NOMO-1 (cell line): Measurements from ENCODE around the gene BCAP29.
"Not testable (repeated sequence)": the region's sequence is repeated elsewhere in the genome, so short reads cannot be mapped to it uniquely, and the experiment has no call there.

Source experiments
- DNase-seq, 2 experiments: peaks; one replicate each; lab custom pipeline; 2025; ENCODE audit not compliant: unreplicated experiment in 2 of 2; lab: John Stamatoyannopoulos, UW

The BCAP29 gene

GRCh38 chr7:107615910-107616680, 36.0 kb downstream of the BCAP29 start:
- no peak for DNase-seq

- peak; percentile 6 to 69 for DNase-seq
Measured at GRCh38 chr7:107622429-107622828, 42.4 kb downstream of the BCAP29 start.

- no peak for DNase-seq
Measured at GRCh38 chr7:107622894-107623293, 42.8 kb downstream of the BCAP29 start.

GRCh38 chr7:107627002-107627401, 47.0 kb downstream of the BCAP29 start:
- DNase-seq, result no peak

GRCh38 chr7:107628461-107629064, 48.5 kb downstream of the BCAP29 start:
- DNase-seq, result peak; percentile 26 to 34

- DNase-seq, result no peak
Measured at GRCh38 chr7:107630342-107630741, 50.3 kb downstream of the BCAP29 start.

- no peak for DNase-seq
Measured at GRCh38 chr7:107631588-107632491, 51.8 kb downstream of the BCAP29 start.

- DNase-seq, result no peak
Measured at GRCh38 chr7:107632492-107632865, 52.4 kb downstream of the BCAP29 start.

- peak; percentile 35 to 38 for DNase-seq
Measured at GRCh38 chr7:107638594-107638993, 58.5 kb downstream of the BCAP29 start.

GRCh38 chr7:107639070-107639469, 59.0 kb downstream of the BCAP29 start:
- not testable (repeated sequence) for DNase-seq

GRCh38 chr7:107641676-107642075, 61.6 kb downstream of the BCAP29 start:
- DNase-seq, result no peak

- DNase-seq, result no peak
Measured at GRCh38 chr7:107642501-107642900, 62.5 kb downstream of the BCAP29 start.

GRCh38 chr7:107643407-107643806, 63.4 kb downstream of the BCAP29 start:
- no peak for DNase-seq

GRCh38 chr7:107643938-107644308, 63.9 kb downstream of the BCAP29 start:
- peak in 1 of 2 experiments; percentile 3 for DNase-seq

- DNase-seq, result no peak
Measured at GRCh38 chr7:107644309-107644974, 64.4 kb downstream of the BCAP29 start.

- no peak for DNase-seq
Measured at GRCh38 chr7:107652642-107653041, 72.6 kb downstream of the BCAP29 start.

GRCh38 chr7:107658467-107658866, 78.4 kb downstream of the BCAP29 start:
- no peak for DNase-seq

GRCh38 chr7:107659666-107660065, 79.6 kb downstream of the BCAP29 start:
- no peak for DNase-seq

GRCh38 chr7:107660381-107661080, 80.5 kb downstream of the BCAP29 start, which contains the start of gene SLC26A4:
Gene SLC26A4, plus strand, starts transcription at chr7:107660828. Its CDS starts 814 bp downstream, at chr7:107661642.
- no peak for DNase-seq
